ENCODE results near the gene SCARB1. TPM values are rescaled to one million over a fixed set of nuclear protein-coding genes. Genes with fewer than 3 reads are reported as not detected.

SCARB1 gene
- total and polyA plus RNA-seq, 2 donors (not counting 1 experiment from before 2014, with no cell fraction given), result 14.7 to 32.5 TPM

DNA sequence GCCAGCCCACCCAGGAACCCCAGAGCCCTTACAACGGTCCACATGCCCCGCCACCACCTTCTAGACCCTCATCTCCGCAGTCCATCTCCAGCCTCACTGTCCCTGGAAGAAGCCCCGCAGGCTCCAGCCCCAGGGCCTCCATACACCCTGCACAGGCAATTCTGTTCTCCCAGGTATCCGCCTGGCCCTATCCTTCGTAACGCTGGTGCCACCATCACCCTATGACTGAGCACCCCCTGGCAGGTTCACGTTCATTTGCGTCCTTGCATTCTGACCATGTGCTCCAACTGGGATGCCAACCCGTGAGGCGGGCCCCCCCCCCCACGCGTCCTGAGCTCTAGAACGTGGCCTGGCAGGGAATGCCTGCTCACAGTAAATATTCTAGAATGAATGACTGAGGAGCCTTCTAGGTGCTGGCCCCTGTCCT lies 675 bp upstream of the SCARB1 start:
- peak overlapping the region; percentile 59 for H3K4me2 ChIP-seq (ENCODE audit: extremely low read depth, insufficient read depth, low read length)
- H3K27me3 ChIP-seq (ENCODE audit: control insufficient read depth, insufficient read depth, low read length), result no peaks in the 10 kb centered on the region
- DNase-seq (ENCODE audit: low read depth in 2 of 2), result no peak
- peaks cover 7% of the 10 kb centered on the region for H3K4me1 ChIP-seq (ENCODE audit: control insufficient read depth, extremely low read depth, insufficient read depth, low read length)
- peaks cover 3% of the 10 kb centered on the region for H3K36me3 ChIP-seq (ENCODE audit: control insufficient read depth, insufficient read depth, low read length)
- no peaks in the 10 kb centered on the region for H4K20me1 ChIP-seq (ENCODE audit: control insufficient read depth, extremely low read depth, insufficient read depth, low read length)
- no peaks in the 10 kb centered on the region for H3K9me3 ChIP-seq (ENCODE audit: control insufficient read depth, insufficient read depth, low read depth, low read length)
- H3K4me3 ChIP-seq (replicated peaks in 1 of 4; ENCODE audit: control extremely low read depth in 1 of 4, insufficient read depth in 1 of 4, low read depth in 3 of 4, low read length in 4 of 4), result peak overlapping the region in 3 of 4 experiments; percentile 14 to 38 (median 29)
- H3K27ac ChIP-seq (ENCODE audit: insufficient read depth, low read length), result peak overlapping the region; percentile 65
- TF ChIP-seq, protein P1, sequence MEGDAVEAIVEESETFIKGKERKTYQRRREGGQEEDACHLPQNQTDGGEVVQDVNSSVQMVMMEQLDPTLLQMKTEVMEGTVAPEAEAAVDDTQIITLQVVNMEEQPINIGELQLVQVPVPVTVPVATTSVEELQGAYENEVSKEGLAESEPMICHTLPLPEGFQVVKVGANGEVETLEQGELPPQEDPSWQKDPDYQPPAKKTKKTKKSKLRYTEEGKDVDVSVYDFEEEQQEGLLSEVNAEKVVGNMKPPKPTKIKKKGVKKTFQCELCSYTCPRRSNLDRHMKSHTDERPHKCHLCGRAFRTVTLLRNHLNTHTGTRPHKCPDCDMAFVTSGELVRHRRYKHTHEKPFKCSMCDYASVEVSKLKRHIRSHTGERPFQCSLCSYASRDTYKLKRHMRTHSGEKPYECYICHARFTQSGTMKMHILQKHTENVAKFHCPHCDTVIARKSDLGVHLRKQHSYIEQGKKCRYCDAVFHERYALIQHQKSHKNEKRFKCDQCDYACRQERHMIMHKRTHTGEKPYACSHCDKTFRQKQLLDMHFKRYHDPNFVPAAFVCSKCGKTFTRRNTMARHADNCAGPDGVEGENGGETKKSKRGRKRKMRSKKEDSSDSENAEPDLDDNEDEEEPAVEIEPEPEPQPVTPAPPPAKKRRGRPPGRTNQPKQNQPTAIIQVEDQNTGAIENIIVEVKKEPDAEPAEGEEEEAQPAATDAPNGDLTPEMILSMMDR (conservative IDR thresholded peaks at IDR 0.05 in 1 of 2, IDR thresholded peaks at IDR 0.05 in 1 of 2; ENCODE audit: low read depth in 1 of 2, low read length in 2 of 2), result no peak
- no peak for TF ChIP-seq EZH2 (IDR thresholded peaks at IDR 0.05; ENCODE audit: low read length, missing control alignments)
- H3K79me2 ChIP-seq (ENCODE audit: control insufficient read depth, insufficient read depth, low read length), result no peaks in the 10 kb centered on the region
- H3K9ac ChIP-seq (ENCODE audit: insufficient read depth, low read length), result peak overlapping the region; percentile 23
- peak overlapping the region; percentile 96 for H2AFZ ChIP-seq (ENCODE audit: low read length)

DNA sequence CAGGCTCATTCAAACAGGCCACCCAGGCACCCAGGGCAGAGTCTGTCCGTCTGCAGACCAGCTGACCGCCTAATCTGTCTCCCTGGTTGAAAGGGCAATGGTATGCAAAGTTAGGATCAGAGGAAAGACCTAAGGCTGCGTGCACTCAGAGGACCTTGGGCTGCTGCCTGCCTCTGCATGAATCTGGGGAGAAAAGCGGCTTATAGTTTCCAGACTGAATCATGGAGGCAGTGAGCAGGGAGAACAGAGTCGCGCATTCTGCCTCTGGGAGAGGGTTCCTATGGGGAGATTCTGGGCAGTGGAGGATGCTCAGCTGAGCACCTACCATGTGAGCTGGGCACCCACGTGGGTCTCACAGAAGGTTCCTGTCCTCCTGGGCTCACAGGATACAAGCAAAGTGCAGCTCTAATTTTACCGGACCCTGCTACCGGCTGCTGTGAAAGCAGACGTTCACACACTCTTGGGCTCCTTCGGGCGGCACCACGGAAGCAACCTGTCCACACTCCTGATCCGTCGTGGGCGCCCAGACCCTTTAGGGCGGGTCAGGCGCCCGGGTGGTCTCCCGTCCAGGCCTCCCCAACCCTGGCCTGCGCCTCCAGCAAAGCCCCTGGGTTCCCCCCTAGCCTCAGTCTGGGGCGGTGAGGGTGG lies 772 bp downstream of the SCARB1 start:
- TF ChIP-seq, protein P1 (conservative IDR thresholded peaks at IDR 0.05 in 1 of 2, IDR thresholded peaks at IDR 0.05 in 1 of 2; ENCODE audit: low read depth in 1 of 2, low read length in 2 of 2), result no peak
- TF ChIP-seq EZH2 (IDR thresholded peaks at IDR 0.05; ENCODE audit: low read length, missing control alignments), result no peak
- peak; percentile 17 to 23 for DNase-seq (ENCODE audit: low read depth in 2 of 2)
- Histone ChIP-seq H3K79me2 (ENCODE audit: control insufficient read depth, insufficient read depth, low read length) (no peaks in the 10 kb centered on the region), H4K20me1 (ENCODE audit: control insufficient read depth, extremely low read depth, insufficient read depth, low read length) (no peaks in the 10 kb centered on the region), H3K4me1 (ENCODE audit: control insufficient read depth, extremely low read depth, insufficient read depth, low read length) (peaks cover 7% of the 10 kb centered on the region), H3K4me2 (ENCODE audit: extremely low read depth, insufficient read depth, low read length) (peak overlapping the region; percentile 81), H2AFZ (ENCODE audit: low read length) (peak overlapping the region; percentile 75), H3K9me3 (ENCODE audit: control insufficient read depth, insufficient read depth, low read depth, low read length) (no peaks in the 10 kb centered on the region), H3K27ac (ENCODE audit: insufficient read depth, low read length) (peak overlapping the region; percentile 28), H3K36me3 (ENCODE audit: control insufficient read depth, insufficient read depth, low read length) (peaks cover 3% of the 10 kb centered on the region), H3K27me3 (ENCODE audit: control insufficient read depth, insufficient read depth, low read length) (no peaks in the 10 kb centered on the region), H3K9ac (ENCODE audit: insufficient read depth, low read length) (peak overlapping the region; percentile 62), H3K4me3 (replicated peaks in 1 of 4; ENCODE audit: control extremely low read depth in 1 of 4, insufficient read depth in 1 of 4, low read depth in 3 of 4, low read length in 4 of 4) (peak overlapping the region; percentile 61 to 69 (median 66))

DNA sequence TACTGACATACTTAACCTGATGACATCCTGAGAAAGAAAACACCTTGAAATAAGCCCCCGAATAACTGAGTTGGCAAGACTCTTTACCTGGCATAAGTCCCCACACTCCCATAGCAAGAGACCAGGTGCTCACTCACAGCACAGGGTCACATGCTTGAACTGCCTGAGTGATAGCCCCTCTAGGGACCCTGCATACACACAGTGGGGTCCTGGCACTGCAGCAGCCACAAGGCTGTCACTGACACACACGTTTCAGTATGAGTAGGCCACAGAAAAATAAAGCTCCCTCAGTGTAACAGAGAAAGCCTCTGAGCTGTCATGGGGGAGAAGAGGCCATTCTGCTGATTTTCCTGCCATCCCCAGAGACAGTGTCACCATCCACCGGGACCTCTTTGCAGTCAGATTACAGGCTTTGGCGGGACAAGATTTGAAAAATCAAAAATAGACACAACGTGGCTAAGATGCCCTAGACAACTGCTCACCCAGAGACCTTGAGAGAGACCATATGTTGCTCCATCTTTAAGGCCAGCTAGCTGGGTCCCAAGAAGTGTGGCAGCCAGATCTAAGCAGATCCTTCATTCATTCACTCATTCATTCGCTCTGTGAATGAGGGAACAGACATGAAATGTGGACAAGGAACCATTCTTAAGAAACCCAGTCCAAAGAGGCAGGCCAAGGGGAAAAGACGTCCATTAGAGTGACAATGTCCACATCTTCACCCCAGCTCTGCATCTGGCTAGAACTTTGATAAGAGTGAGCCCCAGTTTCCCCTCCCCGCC lies 1.6 kb downstream of the SCARB1 start:
- Histone ChIP-seq H3K4me3 (replicated peaks in 1 of 4; ENCODE audit: control extremely low read depth in 1 of 4, insufficient read depth in 1 of 4, low read depth in 3 of 4, low read length in 4 of 4) (peak overlapping the region; percentile 61 to 69 (median 66)), H3K9ac (ENCODE audit: insufficient read depth, low read length) (no peak overlapping the region), H3K4me1 (ENCODE audit: control insufficient read depth, extremely low read depth, insufficient read depth, low read length) (peaks cover 7% of the 10 kb centered on the region), H4K20me1 (ENCODE audit: control insufficient read depth, extremely low read depth, insufficient read depth, low read length) (no peaks in the 10 kb centered on the region), H3K4me2 (ENCODE audit: extremely low read depth, insufficient read depth, low read length) (peak overlapping the region; percentile 81), H3K79me2 (ENCODE audit: control insufficient read depth, insufficient read depth, low read length) (no peaks in the 10 kb centered on the region), H3K27ac (ENCODE audit: insufficient read depth, low read length) (no peak overlapping the region), H3K27me3 (ENCODE audit: control insufficient read depth, insufficient read depth, low read length) (no peaks in the 10 kb centered on the region), H3K36me3 (ENCODE audit: control insufficient read depth, insufficient read depth, low read length) (peaks cover 3% of the 10 kb centered on the region), H3K9me3 (ENCODE audit: control insufficient read depth, insufficient read depth, low read depth, low read length) (no peaks in the 10 kb centered on the region), H2AFZ (ENCODE audit: low read length) (no peak overlapping the region)
- TF ChIP-seq, protein P1 (conservative IDR thresholded peaks at IDR 0.05 in 1 of 2, IDR thresholded peaks at IDR 0.05 in 1 of 2; ENCODE audit: low read depth in 1 of 2, low read length in 2 of 2), result no peak
- TF ChIP-seq EZH2 (IDR thresholded peaks at IDR 0.05; ENCODE audit: low read length, missing control alignments), result no peak
- no peak for DNase-seq (ENCODE audit: low read depth in 2 of 2)
